HG03097 (cell line): Measurements from ENCODE around the gene TP53.
"Not testable (repeated sequence)": the region's sequence is repeated elsewhere in the genome, so short reads cannot be mapped to it uniquely, and the experiment has no call there.

Experiments used
- ATAC-seq: cut with Tn5 transposase; IDR thresholded peaks from one replicate; pipeline ENCODE4 v1.9.1; 2021; ENCODE audit not compliant: unreplicated experiment, low FRiP score

The TP53 gene

DNA sequence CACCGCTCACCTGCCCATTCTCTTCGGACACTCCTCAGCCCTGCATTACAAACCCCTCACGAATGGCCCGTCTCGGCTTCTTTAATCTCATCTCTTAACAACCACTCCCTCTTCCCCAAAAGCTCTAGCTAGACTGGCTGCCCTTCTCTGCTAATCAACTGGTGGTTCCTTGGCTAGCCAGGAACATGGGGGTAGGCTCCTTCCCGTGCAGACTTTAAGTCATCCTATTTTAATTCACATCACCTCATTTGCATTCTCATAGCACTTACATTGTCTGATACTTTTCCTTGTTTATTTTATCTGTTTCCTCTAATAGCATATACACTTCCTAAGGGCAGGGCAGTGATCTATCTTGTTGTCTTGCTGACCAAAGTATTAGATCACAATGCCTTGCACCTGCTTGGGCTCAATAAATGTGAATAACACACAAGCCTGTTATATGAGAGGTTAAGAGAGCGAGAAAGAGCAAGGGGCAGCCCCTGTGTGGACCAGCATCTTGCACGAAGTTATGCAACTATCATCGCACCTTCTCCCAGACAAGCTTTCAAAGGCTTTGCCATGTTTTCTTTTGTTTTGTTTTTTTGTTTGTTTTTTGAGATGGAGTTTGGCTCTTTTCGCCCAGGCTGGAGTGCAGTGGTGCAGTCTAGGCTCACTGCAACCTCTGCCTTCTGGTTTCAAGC is 9.8 kb downstream of the TP53 start:
- ATAC-seq: no peak

DNA sequence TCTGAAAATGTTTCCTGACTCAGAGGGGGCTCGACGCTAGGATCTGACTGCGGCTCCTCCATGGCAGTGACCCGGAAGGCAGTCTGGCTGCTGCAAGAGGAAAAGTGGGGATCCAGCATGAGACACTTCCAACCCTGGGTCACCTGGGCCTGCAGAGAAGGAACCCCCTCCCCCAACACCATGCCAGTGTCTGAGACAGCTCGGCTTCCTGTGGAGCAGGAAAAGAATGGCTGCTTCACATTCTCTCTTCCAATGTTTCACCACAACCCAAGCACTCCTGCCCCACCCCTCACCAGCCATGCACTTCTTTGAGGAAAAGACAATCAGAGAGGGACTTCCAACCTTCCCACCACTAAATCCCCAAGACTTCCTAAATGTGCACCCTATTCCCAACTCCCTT is 10.8 kb downstream of the TP53 start:
- no peak for ATAC-seq

GRCh38 chr17:7674934-7675333 is 12.4 kb downstream of the TP53 start:
- no peak for ATAC-seq

DNA sequence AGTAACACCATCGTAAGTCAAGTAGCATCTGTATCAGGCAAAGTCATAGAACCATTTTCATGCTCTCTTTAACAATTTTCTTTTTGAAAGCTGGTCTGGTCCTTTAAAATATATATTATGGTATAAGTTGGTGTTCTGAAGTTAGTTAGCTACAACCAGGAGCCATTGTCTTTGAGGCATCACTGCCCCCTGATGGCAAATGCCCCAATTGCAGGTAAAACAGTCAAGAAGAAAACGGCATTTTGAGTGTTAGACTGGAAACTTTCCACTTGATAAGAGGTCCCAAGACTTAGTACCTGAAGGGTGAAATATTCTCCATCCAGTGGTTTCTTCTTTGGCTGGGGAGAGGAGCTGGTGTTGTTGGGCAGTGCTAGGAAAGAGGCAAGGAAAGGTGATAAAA is 14.1 kb downstream of the TP53 start:
- ATAC-seq: no peak

DNA sequence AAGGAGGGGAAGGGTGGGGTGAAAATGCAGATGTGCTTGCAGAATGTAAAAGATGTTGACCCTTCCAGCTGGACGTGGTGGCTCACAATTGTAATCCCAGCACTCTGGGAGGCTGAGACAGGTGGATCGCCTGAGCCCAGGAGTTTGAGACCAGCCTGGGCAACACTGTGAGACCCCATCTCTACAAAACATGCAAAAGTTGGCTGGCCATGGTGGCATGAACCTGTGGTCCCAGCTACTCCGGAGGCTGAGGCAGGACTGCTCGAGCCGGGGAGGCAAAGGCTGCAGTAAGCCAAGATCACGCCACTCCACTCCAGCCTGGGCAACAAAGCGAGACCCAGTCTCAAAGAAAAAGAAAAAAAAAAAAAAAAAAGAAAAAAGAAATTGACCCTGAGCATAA is 18.8 kb downstream of the TP53 start:
- no peak for ATAC-seq

DNA sequence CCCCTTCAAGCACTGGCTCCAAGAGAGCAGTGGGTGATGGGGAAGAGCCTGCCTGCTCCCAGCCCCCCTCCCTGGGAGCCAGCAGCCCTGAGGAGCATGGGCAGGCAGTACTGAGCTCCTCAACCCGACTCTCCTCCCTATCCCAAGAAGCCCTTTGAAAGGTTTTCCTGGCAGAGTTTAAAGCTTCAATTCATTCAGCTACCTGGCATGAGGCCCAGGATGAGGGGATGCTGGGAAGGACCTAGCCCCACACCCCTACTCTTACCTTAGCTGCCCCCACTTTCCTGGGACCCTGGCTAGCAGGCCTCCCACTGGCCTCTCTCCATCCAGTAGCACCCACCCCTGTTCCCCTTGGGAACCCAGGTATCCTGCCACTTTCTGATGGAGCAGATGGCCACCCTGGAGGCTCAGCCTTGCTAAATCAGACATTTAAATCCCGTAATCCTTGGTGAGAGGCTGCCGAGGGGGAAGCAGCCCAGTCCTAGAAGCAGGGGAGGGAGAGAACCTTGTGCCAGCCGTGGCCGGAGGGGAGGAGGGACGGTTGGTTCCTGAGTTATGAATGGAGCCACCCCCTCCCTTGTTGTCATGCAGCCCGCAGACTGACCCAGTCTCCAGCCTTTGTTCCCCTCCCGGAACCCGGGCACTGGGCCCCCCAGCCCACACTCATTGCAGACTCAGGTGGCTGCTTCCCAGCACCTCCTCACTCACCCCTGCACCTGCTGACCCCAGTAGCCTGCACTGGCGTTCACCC is 19.5 kb downstream of the TP53 start:
- no peak for ATAC-seq

GRCh38 chr17:7656958-7657609 is 30.2 kb downstream of the TP53 start:
- ATAC-seq: no peak

GRCh38 chr17:7655541-7655840 is 31.8 kb downstream of the TP53 start:
- ATAC-seq: no peak

- no peak for ATAC-seq
These were observed 32.3 kb downstream of the TP53 start for GRCh38 chr17:7654832-7655540.

GRCh38 chr17:7652388-7653356 is 34.6 kb downstream of the TP53 start:
- no peak for ATAC-seq

DNA sequence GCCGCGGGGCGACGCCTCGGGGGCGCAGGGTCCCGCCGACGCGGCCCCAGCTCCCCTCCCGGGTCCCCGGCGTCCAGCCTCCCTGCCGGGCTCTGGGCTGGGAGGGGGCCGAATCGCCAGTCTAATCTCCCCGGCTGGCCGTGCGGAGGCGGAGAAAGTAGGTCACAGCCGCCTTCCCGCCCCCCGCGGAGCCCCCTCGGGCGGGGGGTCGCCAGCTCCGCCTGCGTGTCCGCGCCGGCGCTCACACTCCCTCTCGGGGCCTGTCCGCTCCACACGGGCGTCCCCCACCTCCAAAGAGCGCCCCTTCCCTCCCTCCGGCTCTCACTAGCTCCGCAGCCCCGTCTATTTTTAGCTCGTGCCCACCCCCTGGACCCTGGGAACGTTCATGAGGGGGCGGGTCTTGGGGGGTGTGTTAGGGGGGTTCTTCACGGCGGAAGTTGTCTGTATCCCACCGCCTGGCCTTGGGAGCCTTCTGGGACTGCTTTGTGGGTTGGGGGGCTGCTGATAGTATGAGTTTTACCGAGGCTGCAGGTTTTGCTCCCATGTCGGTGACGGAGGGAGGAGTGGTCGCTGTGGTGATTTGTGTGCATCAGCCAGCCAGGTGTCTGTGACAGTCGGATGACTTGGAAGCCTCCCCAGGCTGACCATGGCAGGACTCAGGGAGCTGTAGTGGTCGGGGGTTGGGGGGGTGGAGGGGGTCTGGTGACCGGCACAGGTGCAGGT is 35.5 kb downstream of the TP53 start:
- no peak for ATAC-seq

GRCh38 chr17:7651097-7651664 is 36.1 kb downstream of the TP53 start:
- ATAC-seq: no peak

GRCh38 chr17:7650509-7651096 is 36.7 kb downstream of the TP53 start, which contains the start of gene ATP1B2:
Gene ATP1B2, plus strand, starts transcription at chr17:7650926. Its CDS starts 593 bp downstream, at chr17:7651519.
- no peak for ATAC-seq

GRCh38 chr17:7647018-7647417 is 40.3 kb downstream of the TP53 start:
- ATAC-seq: no peak

- no peak for ATAC-seq
These were observed 40.8 kb downstream of the TP53 start for GRCh38 chr17:7646457-7646856.

DNA sequence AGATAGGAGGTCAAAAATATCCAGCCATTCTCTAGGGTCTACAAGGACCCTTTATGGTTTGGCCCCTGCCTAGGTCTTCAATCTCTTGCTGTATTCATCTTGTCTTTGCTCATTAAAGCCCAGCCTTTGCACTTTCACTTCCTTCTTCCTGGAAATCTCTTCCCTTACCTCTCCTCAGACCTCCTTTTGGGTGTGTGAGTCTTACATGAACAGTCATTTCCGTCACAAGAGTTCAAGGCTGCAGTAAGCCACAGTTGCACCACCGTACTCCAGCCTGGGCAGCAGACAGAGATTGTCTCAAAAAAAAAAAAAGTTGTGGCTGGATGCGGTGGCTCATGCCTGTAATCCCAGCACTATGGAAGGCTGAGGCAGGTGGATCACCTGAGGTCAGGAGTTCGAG is 42.5 kb downstream of the TP53 start:
- no peak for ATAC-seq

- not testable (repeated sequence) for ATAC-seq
These were observed 45.7 kb downstream of the TP53 start for GRCh38 chr17:7641635-7642034.

DNA sequence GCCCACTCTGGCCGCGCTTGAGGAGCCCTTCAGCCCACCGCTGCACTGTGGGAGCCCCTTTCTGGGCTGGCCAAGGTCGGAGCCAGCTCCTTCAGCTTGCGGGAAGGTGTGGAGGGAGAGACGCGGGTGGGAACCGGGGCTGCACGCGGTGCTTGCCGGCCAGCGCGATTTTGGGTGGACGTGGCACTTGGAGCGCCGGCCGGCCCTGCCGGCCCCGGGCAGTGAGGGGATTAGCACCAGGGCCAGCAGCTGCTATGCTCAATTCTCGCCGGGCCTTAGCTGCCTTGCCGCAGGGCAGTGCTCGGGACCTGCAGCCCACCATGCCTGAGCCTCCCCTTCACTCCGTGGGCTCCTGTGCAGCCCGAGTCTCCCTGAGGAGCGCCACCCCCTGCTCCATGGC is 46.5 kb downstream of the TP53 start:
- no peak for ATAC-seq

- no peak for ATAC-seq
These were observed 51.1 kb downstream of the TP53 start for GRCh38 chr17:7636163-7636562.
